Testis (tissue), 2 donors: ENCODE measurements around the gene RBM20.

ENCODE experiments used
- CTCF ChIP-seq, 3 experiments: fragments of 450-650 bp in 2 of 3; fragments of 200-600 bp in 1 of 3; sonication (generic) in 1 of 3; IDR thresholded peaks; one replicate each; pipeline ENCODE4 v1.5.1; 2016 to 2019; ENCODE audit warnings: antibody characterized with exemption in 3 of 3, mild to moderate bottlenecking in 2 of 3, moderate library complexity in 1 of 3
- POLR2A ChIP-seq: fragments of 450-650 bp; IDR thresholded peaks from one replicate; pipeline ENCODE4 v1.6.1; 2017; ENCODE audit warnings: antibody characterized with exemption, mild to moderate bottlenecking, moderate library complexity

GRCh38 chr10:110612087-110612486 lies 32.0 kb upstream of the RBM20 start:
- TF ChIP-seq POLR2A, result no peak
- TF ChIP-seq CTCF (IDR thresholded peaks at IDR 0.05), result no peak
